Right renal pelvis (tissue), 4 donors: Measurements from ENCODE around the gene COLEC12. TPM values are rescaled to one million over a fixed set of nuclear protein-coding genes. Genes with fewer than 3 reads are reported as not detected.

Experiments used
- DNase-seq, 4 donors: peaks; one replicate each; pipeline ENCODE4 v3.0.0-alpha.2; 2013; ENCODE audit warnings: low read depth in 4 of 4, low spot score in 3 of 4, missing footprints in 1 of 4
- polyA plus RNA-seq, 4 donors: library from polyadenylated mRNA; unstranded; fragments of 120-200 nt; gene quantifications; one replicate each; pipeline ENCODE4 v1.2.1, GENCODE V29; 2013; ENCODE audit not compliant: insufficient read length in 4 of 4

COLEC12 gene
- polyA plus RNA-seq, 4 donors = 28.0 to 32.7 (median 29.1) TPM

DNA sequence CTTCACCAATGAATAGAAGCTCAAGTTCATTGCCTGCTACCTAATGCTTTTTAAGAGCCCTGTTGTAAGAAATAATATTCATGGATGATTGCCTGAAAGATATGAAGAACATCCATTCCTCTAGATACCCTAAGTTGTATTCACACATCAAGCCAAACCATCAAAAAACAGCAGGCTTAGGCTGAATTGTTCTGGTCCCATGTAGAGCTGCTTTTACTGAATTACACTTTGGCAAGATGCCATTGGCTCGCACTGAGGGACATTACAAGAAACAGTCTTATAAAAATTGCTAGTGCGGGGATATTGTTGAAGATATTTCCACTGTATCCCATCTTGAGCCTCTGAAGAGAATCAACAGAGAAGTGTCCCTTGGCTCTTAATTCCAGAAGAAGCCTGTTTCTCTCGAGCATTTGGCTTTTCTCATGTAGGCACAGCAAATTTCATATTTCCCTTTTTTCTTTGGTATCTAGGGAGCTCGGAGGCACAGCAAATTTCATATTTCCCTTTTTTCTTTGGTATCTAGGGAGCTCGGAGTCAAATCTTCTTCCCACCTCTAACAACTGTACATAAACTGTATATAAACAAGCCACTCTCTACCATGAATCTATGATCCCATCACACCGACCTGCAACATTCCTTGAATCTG, 107.5 kb downstream of the COLEC12 start:
- no peak for DNase-seq

DNA sequence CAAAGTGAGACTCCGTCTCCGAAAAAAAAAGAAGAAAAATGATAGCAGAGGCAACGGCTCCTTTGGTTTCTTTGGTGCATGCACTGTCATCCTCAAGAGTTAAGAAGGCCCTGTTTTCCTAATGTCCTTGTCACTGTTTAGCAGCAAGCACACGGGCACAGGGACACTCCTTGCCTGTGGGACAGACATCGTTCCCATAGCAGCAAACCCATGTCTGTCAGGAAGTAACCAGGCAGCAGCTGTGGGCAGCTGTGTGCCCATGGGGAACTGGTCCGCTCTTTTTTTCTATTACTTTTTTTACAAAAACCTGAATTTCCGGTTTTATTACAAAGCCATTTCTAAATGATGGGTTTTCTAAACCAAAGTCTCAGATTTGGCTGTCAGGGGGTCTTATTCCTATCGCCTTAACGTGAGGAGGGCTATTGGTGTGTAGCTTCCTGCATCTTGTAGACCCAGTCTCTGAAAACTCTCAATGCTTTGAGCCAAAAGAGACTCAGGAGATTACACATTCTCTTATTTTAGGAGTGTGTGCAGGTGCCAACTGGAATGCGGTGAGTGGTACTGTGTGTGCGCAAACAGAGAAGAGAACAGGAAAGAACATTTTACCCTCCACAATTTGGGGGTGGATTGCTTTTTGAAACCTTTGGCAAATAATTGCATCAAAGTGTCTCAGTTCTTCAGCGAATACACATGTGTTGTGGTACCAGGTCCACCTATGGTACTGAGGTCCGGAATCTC, 109.6 kb downstream of the COLEC12 start:
- no peak for DNase-seq

DNA sequence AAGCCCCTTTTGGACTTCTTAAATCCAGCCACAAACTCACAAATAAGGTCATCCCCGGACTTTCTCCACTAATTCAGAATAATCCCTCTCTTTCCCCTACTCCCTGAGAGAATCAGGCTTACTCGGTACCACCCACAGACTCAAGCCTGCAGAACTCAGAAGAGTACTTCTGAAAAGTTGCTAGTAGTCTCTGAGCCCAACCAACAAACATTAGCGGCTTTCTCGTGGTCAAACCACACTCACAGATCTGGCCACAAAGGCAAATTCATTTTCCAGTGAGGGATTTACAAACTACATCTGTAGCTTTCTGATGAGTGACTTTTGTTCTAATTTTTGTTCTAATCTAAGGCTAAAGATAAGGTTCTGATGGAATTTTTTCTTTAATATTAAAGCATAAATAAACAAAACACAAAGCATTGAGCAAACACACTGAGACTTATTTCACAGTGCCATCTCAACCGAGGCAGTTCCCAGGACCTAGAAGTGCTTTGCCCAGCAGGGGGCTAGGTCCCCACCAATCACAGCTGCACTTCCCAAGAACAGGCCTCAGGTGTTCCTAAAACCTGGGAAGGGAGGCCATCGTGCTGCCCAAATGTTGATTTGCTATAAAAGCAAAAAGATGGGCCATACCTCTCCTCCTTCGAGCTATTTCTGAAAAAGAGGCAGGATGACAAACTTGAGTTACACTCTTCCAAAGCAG, 110.7 kb downstream of the COLEC12 start:
- DNase-seq = no peak

DNA sequence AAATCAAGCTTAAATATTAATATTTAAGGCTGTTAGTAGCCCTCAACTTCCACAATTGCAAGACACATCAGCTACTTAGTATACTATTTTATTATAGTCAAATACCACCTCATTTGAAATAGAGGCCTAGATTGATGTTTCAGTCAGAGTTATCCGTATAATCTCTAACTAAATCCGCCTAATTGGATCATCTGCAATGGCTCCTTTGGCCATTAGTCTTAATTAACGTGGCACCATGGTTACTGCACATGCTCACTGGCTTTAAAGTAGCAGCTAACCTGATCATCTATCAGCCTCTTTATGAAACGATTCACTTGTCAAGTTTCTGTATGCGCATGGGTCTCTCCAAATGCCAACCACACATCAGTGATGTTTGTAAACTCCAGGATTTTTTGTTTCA, 112.3 kb downstream of the COLEC12 start:
- no peak for DNase-seq

DNA sequence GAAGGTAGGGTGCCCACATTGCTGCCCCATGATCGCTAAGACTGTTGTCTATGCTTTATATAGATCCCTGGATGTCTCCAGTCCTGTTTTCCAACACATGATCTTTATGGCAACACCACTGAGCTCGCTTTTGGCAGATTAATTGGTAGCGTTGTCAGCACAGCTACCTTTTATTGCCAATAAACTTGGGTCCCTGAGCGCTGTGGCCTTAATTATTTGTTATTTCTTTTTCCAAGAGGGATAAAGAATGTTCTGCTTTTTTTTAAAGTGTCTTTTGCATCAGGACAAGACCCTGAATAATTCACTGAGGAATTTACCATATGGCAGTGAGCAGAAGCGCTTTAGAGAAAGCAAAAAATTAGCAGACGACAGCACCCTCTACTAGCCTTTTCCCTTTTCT, 113.5 kb downstream of the COLEC12 start:
- no peak for DNase-seq

DNA sequence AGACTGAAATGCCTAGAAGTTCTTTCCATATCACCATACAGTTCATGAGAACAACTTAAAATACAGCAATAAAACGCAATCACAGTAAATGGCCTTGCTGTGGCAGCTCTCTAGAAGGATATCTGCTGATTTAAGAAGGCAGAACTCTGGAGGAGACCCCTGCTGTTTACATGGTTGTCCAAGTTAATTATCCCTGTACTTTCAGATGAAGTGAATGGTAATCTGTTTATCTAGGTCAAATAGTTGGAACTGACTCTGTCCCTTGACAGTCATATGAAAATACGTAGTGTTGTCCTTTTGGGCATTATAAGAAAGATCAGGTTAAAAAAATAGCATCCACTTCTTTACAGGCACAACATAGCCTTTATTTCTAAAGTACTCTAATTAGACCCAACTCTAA, 115.6 kb downstream of the COLEC12 start:
- DNase-seq = no peak

DNA sequence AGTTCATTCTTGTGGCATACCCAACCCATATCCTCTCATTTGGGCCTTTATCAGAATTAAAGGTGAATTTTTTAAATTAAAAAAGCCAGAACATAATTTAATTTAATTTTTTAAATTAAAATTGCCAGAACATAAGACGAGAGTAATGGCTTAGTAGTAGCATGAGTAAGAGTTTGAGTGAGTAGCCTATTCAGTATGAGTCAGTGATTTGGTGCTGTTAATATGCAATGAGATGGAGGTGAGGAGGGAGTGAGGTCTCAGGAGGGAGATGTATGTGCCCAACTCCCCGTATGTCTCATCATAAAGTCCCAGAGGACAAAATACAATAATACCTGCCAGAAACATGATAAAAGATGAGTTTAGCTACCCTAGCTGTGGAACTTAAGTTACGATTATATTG, 117.4 kb downstream of the COLEC12 start:
- no peak for DNase-seq

DNA sequence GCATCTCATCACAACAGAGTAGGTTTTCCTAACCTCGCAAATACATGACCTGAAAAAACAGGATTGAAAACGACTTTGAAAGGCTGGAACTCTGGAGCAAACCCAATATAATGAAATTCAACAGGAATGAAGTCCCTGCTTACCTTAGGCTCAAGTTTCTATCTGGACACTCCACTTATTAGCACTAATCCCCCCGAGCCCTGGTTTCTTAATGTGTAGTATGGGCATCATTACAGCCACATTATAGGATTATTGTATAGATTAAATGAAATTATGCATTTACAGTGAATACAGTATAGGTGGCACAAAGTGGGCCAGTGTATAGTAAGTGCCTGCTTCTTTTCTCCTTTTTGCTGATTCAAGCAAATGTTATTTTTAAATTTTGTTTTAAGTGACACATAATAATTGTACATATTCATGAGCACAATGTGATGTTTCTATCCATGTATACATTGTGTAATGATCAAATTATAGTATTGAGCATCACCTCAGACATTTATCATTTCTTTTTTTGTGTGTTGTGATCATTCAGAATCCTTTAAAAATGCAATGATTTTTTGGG, 118.0 kb downstream of the COLEC12 start:
- DNase-seq = no peak

DNA sequence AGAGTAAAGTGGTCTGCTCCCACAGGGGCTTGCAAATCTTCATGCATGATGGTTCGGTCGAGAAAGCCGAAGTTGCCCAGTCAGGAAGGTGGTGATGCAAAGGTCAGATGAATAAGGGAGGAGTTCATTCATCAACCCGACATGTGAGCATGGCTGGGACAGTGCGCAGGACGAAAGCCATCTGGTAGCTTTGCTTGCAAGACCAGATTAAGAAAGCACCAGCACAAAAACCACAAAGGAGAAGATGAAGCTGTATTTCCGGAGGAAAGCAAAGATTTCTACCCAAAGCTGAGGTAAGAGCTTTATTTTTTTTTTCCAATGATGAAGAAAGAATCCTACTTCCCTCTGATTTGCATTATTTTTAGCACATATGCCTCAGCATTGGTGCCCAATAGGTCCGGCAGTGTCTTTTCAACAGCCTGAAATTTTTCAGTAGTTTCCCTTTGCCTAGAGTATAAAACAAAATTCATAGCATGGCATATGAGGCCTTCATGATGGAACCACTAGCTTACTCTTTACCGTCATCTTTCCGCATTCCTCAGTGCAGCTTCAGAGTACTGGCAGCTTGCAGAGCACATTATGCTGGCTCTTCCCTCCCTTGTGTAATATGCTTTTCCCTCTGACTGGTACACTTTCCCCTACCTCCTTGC, 120.7 kb downstream of the COLEC12 start:
- DNase-seq = peak in 2 of 4 donors; percentile 58 to 61

DNA sequence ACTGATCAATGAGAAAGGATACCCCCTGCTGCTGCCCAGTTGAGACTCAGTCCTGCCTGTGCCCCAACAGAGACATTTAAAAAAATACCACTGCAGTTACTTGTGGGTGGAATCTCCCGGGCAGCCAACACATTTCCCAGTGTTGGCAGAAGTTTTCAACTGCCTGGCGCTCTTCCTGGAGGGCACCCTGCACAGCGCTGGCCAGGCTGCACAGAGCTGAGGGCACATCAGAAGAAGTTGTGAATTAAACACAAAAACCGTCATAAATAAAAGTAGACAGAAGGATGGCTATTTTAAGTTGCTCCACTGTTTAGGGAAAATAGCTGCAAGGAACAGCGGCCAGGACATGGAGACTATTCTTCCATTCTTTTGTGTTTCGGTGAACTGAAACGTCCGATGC, 122.4 kb downstream of the COLEC12 start:
- DNase-seq = no peak

DNA sequence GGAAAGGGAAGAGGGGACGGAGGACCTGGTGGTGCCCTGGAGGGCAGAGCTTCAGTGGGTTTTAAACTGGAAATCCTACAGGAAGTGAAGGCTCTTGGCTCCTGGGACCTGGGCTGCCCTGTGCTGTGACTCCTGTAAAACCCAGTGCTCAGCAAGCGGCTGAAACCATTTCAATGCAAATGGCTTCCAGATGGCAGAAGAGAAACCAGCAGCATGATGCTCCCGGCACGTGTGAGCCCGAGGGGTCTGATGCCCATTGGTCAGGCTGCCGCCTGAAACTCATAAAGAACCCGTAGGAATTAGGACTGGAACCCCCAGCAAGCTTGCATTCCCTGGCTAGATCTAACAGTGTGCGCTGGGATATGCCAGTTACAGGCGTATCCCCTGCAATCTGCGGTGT, 123.4 kb downstream of the COLEC12 start:
- no peak for DNase-seq

DNA sequence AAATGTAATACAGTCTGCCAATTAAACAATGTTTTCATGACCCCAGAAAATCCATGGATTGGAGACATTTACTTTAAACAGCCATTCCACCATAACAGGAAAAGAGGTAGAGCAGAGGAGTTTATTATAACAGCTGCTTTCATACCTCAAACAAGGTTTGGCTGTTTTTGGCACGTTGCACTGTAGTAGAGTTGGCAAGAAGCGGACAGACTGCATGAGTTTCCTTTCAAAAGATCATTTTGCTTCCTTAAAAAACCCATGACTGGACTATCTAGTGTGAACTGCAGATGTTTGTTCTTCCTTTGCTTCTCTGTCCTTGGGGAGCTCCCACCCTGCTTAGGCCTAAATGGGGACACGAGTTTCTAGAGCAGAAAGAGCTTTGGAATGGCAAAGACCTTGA, 124.2 kb downstream of the COLEC12 start:
- no peak for DNase-seq

DNA sequence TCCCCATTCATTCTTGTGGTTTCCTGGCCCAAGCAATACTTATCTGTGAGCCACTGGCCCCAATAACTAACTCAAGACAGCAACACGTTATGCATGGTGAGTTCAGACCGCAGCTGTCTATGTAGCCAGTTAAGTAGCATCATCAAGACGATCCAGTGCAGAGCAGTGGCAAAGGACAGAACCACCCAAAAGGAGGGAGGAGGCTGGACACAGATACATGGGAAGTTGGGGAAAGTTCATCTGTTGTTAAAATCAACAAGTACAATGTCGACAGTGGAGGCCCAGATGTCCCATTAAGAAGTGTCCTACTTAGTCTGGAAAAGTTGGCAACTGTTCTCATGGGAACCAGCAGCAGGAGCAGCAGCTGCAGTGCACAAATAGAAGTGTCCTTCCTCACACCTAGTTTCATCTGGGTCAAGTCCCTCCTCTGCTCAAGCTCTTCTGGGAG, 125.8 kb downstream of the COLEC12 start:
- no peak for DNase-seq

DNA sequence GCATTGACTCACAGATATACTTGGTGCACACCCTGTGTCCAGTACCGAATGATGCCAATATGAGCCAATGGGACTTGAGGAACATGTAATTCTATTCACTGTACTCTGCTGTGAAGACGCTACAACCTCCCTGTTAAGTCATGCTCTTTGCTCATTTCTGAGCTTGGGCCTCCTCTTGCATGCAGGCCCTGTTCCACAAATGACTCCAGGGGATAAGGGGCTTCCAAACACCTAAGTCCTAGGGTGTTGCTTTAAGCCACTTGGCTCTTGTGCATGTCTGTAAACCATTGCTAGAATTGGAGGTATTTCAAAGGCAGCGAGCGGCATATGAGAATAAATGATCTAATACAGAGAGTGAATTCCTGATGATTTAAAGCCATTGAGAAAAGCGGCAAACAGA, 126.7 kb downstream of the COLEC12 start:
- DNase-seq = no peak

DNA sequence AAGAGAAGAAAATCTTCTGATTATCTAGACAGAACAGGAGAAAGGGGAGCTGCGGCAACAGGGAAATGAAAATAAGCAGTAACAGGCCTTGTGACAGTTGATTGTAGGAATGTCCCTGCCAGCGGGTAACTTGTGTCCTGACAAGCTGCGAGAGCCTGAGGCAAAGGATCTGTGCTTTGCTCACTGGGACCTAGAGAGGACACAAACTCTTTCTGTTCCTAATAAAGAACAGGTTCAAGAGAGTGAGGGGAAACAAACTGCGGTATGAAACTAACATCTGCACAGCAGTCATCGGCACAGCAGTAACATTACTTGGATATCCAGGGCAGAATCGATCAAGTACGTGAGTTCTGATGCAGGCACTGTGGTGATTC, 128.9 kb downstream of the COLEC12 start:
- DNase-seq = no peak

DNA sequence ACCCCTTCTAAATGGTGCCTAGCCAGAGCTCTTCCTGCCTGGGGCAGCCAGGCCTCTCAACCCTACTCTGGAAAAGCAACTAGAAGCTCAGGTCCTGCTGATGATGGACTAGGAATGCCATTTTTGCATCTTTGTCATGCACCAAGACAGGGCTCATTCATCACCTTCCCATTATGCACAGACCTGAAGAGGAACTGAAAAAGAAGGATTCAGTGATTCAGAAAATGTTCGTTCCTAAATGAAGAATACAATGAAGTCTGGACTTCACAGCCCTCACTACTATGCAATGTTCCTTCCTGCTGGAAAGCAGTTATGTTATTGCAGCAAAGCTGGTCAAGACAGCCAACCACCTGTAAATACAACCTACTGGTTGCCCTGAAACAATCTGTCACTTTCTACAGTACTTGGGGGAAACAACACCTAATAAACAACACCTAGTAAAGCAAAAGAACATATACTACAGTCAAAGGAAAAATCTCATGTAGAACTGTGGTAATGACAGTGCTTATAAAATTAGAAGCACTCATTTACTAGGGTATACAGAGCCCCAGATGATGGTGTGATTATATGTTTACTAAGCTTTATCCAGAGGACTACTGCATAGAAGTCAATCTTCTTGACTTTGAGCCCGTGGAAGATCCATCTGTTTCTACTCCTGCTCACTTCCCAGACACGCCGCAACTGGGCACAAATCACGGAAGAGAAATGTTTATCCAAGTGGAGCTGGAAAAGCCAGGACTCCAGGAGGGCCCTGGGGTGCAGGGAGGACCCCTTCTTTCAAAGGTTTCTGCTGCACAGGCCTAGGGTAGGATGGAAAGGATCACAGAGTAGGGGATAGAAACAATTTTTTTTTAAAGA, 129.5 kb downstream of the COLEC12 start:
- no peak for DNase-seq

DNA sequence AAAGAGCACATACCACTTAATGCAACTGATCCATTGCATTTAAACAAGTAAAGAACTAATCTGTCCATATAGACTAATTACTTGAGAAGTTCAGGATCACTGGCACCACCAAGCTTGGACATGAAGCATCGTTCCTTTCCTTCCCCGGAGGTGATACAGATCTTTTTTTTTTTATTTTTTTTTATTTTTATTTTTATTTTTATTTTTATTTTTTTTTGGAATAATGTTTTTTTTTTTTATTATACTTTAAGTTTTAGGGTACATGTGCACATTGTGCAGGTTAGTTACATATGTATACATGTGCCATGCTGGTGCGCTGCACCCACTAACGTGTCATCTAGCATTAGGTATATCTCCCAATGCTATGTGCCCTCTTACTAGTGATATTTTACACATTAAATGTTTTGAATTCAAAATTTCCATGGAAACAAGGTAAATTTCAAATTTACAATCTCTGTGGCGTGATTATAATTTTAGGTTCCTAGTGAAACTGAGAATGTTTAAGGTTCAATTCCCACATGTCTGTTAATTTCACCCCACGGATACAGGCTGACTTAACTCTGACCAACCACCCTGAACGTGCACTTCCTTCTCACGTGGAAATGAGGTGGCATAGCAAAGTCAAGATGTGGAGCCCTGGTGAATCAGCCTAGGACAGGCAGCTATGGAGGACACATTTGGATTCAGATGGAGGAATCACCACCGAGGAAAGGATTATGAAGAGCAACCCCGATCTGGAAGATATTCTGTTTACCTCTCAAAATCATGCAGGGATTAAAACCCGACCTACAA, 131.1 kb downstream of the COLEC12 start:
- no peak for DNase-seq

DNA sequence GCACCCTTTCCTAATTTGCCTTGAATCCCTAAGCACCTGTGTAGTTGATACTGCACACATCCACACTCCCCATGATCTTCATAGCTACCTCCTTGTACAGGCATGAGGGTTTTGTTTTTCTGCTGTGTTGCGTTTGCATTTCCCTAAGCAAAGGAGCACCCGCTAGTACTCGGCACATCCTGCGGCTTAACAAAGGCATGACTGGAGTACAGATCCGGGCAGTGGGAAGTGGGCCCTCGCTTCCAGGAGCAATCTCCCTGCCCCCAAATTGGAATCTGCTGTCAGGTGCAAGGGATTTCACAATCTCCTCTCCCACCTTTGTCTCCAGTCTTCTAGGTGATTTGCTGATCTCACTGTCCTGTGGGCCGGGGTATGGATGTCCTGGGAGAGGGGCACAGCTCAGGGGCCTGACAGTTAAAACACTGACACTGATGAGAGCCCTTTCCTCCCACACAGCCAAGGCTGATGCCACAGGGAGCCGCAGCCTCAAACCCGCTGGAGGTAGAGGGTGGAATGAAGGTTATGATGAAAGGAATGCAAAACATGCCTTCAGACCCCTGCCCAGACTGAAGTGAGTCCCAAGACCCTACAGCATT, 133.9 kb downstream of the COLEC12 start:
- no peak for DNase-seq

DNA sequence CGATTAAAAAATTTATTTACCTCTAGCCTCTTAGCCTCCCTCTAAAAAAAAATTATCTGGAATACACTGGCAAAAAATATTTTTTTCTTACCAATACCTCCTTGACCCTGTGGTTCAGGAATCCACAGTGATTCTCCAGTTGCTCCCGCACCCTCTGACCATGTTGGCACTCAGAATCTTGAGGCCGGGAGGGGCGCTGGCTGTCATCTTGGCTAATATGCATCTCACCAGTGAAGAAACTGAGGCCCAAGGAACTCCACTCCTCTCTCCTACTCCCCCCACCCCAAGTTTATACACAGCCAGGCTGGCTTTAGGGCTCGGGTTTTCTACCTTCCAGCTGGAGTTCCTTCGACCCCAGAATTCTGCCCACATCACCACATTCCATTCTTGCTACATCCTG, 134.8 kb downstream of the COLEC12 start:
- DNase-seq = no peak
